ENCODE data around the gene SMG9.

DNA sequence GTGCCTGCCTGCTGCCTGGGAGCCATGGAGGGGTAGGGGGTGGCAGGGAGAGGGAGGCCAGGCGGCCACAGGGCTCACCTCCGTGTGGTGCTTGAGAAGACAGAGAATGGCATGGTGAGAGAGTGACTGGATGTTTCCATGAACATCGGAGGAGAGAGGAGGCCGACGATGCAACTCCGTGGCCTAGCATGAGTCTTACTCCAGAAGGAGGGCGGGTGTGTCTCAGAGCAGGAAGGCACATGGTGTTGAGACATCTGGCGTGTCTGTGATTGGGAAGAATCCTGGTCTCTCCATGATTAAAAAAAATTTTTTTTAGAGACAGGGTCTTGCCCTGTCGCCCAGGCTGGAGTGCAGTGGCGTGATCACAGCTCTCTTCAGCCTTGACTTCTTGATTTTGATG, 33.8 kb downstream of the SMG9 start:
- no peak for TF ChIP-seq POLR2A (IDR thresholded peaks at IDR 0.05)
- TF ChIP-seq, protein P1, sequence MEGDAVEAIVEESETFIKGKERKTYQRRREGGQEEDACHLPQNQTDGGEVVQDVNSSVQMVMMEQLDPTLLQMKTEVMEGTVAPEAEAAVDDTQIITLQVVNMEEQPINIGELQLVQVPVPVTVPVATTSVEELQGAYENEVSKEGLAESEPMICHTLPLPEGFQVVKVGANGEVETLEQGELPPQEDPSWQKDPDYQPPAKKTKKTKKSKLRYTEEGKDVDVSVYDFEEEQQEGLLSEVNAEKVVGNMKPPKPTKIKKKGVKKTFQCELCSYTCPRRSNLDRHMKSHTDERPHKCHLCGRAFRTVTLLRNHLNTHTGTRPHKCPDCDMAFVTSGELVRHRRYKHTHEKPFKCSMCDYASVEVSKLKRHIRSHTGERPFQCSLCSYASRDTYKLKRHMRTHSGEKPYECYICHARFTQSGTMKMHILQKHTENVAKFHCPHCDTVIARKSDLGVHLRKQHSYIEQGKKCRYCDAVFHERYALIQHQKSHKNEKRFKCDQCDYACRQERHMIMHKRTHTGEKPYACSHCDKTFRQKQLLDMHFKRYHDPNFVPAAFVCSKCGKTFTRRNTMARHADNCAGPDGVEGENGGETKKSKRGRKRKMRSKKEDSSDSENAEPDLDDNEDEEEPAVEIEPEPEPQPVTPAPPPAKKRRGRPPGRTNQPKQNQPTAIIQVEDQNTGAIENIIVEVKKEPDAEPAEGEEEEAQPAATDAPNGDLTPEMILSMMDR (IDR thresholded peaks at IDR 0.05), result no peak
